GM19328 (cell line): Measurements from ENCODE around the gene RAB1B.
"Not testable (repeated sequence)": the region's sequence is repeated elsewhere in the genome, so short reads cannot be mapped to it uniquely, and the experiment has no call there.

Experiments
- ATAC-seq: cut with Tn5 transposase; IDR thresholded peaks from one replicate; pipeline ENCODE4 v1.9.1; 2021; ENCODE audit warnings: mild to moderate bottlenecking, moderate library complexity; ENCODE audit not compliant: unreplicated experiment

Gene RAB1B

GRCh38 chr11:66317723-66318599 is 49.5 kb downstream of the RAB1B start:
- no peak for ATAC-seq

DNA sequence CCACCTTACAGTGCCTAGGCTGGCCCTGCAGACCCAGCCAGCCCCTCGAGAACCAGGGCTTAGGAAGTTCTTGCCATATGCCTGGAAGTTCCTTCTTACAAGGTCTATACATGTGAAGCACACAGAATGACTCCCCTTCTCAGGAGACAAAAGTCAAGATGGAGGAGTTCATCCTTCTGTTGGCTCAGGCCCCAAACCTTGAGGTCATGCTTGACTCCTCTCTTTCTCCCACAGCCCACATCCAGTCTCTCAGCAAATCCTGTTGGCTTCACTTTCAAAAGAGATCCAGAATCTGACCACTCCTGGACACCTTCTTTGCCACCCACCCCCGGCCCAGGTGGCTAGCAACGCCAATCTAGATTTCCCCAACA is 50.1 kb downstream of the RAB1B start:
- ATAC-seq = no peak

GRCh38 chr11:66320289-66320688 is 51.9 kb downstream of the RAB1B start:
- not testable (repeated sequence) for ATAC-seq

DNA sequence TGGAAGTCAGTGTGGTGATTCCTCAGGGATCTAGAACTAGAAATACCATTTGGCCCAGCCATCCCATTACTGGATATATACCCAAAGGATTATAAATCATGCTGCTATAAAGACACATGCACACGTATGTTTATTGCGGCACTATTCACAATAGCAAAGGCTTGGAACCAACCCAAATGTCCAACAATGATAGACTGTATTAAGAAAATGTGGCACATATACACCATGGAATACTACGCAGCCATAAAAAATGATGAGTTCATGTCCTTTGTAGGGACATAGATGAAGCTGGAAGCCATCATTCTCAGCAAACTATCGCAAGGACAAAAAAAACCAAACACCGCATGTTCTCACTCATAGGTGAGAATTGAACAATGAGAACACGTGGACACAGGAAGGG is 52.3 kb downstream of the RAB1B start:
- ATAC-seq = not testable (repeated sequence)

DNA sequence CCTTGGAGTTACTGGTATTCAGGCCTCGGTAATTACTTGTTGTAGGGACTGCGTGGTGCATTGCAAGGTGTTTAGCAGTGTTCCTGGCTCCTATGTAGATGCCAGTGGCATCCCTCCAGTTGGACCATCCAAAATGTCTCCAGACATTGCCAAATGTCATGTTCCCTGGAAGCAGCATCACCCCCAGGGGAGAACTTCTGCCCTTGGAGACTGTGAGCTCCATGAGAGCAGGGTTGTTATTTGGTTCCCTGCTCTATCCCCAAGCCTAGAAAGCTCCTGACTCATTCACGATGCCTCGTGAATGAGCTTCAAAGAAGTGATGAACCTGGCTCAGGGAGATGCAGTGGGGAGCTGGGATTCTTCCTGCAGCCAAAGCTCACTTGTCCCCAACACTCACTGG is 53.2 kb downstream of the RAB1B start:
- no peak for ATAC-seq

DNA sequence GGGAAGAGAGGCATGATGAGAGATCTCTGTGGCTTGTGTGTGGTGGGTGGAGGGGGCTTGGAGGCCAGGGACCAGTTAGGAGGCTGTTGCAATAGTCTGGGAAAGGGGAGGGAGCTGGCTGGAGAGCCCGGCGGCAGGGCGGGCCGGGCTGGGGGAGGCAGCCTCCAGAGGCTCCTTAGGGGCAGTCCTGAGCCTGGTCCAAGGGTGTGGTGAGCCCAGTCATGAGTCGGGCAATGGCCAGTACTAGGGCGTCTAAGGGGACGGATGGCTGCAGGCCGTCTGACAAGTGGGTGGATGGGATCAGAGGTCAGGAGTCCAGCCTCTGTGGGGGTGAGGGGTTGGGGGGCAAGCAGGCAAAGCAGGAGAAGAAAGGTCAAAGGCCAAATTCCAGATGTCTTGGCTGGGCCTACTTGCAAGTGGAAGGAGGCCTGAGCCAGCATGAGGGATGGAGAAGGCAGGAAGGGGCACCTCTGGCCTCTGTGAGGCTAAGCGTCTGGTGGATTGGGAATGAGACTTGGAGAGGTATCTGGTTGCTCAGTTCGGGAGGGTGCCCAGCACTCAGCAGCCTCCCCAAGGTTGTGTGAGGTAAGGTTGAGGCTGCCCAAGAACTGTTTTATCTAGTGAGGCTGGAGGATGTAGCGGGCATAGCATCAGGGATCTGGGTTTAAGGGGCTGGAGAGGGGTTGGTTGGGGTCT is 54.4 kb downstream of the RAB1B start:
- ATAC-seq = no peak

GRCh38 chr11:66323684-66324083 is 55.2 kb downstream of the RAB1B start:
- ATAC-seq = no peak

DNA sequence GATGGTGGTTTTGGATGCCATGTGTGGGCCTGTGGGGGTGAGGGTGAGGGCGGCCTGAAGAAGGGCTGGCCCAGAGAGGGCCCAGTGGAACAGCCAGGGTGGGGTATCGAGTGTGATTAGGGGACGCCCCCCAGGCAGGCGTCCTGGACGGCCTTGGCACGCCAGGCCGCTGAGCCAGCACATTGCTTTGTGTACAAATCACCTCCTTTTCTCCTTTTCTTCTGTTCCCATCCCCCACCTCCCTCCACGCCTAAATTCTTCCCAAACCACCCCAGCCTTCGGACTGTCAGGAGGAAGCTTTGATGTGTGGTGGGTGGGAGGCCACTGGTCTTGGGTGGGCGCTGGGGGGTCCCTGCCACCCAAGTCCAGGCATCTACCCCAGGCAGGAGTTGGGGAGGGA is 56.2 kb downstream of the RAB1B start:
- ATAC-seq = no peak

DNA sequence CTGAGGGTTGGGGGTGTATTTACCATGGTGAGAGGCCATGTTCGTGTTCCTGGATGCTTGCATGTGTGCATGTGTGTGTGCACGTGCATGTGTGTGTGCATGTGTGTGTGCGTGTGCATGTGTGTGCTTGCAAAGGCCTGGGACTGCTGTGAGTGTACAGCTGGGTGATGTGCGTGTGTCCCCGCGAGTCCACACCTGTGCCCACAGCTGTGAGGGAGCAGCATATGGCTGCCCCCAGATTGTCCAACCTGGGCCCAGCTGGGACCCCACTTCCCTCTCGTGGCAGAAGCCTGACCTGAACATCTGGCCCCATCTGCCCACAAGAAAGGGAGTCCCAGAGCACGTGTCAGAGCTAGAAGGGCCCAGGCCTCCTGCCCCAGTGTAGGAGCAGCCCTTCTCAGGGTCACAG is 56.8 kb downstream of the RAB1B start:
- ATAC-seq = no peak

DNA sequence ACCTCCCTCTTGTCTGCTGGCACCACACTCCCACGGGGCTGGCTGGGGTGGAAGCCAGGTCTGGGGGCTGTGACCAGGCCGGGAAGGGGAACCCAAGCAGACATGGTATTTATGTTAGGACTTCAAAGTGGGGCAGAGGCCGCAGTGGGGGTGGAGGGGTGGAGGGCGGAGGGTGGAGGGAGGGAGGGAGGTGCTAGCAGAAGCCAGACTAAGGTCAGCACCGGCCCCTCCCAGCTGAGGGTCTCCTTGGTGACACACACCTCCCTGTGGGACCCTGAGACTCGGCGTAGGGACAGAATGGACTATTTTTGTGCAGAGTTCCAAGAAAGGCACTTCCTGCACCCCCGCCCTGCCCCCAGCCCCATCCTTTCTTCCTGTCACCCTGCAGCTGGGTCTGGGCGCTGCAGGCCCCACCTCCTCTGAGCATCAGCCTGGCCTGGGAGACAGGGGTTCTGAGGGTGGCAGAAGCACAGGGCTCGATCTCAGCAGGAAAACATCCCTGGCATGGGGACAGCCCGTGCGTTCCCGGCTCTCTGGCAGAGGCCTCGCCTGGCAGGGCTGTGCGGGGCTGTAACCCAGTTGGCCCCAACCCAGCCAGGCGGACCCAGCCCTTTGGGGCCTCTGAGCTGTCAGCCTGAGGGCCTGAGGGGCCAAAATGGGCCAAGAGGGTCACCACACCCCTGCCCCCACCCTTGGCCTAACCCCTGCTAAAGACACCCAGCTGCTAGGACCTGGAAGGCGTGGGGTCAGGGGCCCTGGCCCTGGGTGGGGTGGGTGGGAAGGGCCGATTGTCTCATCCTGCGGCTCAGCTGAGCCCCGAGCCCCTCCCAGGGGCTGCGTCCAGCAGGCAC is 58.0 kb downstream of the RAB1B start:
- ATAC-seq = no peak
